CD14-positive monocyte (primary cell): ENCODE data around the gene RNASE13. TPM values are rescaled to one million over a fixed set of nuclear protein-coding genes. Genes with fewer than 3 reads are reported as not detected.

ENCODE experiments used
- DNase-seq, 3 donors: peaks; one replicate each; pipeline ENCODE4 v3.0.0-alpha.2; 2011 to 2022
- H2AFZ ChIP-seq: 2 replicates; pipeline ENCODE4 v1.6.0; 2012; ENCODE audit warnings: mild to moderate bottlenecking, low read depth, low read length, inconsistent platforms; ENCODE audit not compliant: insufficient read depth, poor library complexity, severe bottlenecking
- H3K27ac ChIP-seq, 2 donors: 1 replicate in 1 of 2; 2 replicates in 1 of 2; pipeline ENCODE4 v1.5.1; 2012 to 2013; ENCODE audit warnings: low read length in 2 of 2, control low read depth in 1 of 2, inconsistent platforms in 1 of 2, low read depth in 1 of 2, mild to moderate bottlenecking in 1 of 2
- H3K27me3 ChIP-seq, 2 donors: one replicate each; pipeline versions ENCODE4 v1.6.0 to v1.6.1; 2011 to 2013; ENCODE audit warnings: low read length in 2 of 2; ENCODE audit not compliant: control insufficient read depth in 2 of 2, insufficient read depth in 2 of 2
- H3K36me3 ChIP-seq, 2 donors: replicated peaks in 1 of 2; 1 replicate in 1 of 2; 2 replicates in 1 of 2; pipeline versions ENCODE4 v1.5.1 to v1.6.1; 2012 to 2013; ENCODE audit warnings: low read length in 2 of 2, control low read depth in 1 of 2, inconsistent platforms in 1 of 2, mild to moderate bottlenecking in 1 of 2; ENCODE audit not compliant: insufficient read depth in 2 of 2, control insufficient read depth in 1 of 2
- H3K4me1 ChIP-seq, 2 donors: 1 replicate in 1 of 2; 2 replicates in 1 of 2; pipeline versions ENCODE4 v1.5.1 to v1.6.1; 2012 to 2013; ENCODE audit warnings: low read length in 2 of 2, control low read depth in 1 of 2, inconsistent platforms in 1 of 2, mild to moderate bottlenecking in 1 of 2, moderate library complexity in 1 of 2; ENCODE audit not compliant: insufficient read depth in 2 of 2, control insufficient read depth in 1 of 2
- H3K4me2 ChIP-seq: replicated peaks from 2 replicates; pipeline ENCODE3; 2012; ENCODE audit warnings: low read length, moderate library complexity, mild to moderate bottlenecking; ENCODE audit not compliant: poor library complexity, severe bottlenecking; ENCODE audit errors: extremely low read depth
- H3K4me3 ChIP-seq, 3 experiments: fragments of 200-600 bp in 1 of 3; sonication (generic) in 1 of 3; replicated peaks in 1 of 3; 1 replicate in 2 of 3; 2 replicates in 1 of 3; pipeline ENCODE4 v1.5.1; 2011 to 2013; ENCODE audit warnings: low read length in 3 of 3, mild to moderate bottlenecking in 3 of 3, control low read depth in 2 of 3, low read depth in 2 of 3, inconsistent platforms in 1 of 3, moderate library complexity in 1 of 3
- H3K79me2 ChIP-seq: 2 replicates; pipeline ENCODE4 v1.6.0; 2012; ENCODE audit warnings: mild to moderate bottlenecking, control low read depth, inconsistent platforms, low read length, moderate library complexity; ENCODE audit not compliant: insufficient read depth
- H3K9ac ChIP-seq: 2 replicates; pipeline ENCODE4 v1.6.0; 2017; ENCODE audit warnings: low read length, mild to moderate bottlenecking; ENCODE audit not compliant: insufficient read depth, poor library complexity, severe bottlenecking
- H3K9me3 ChIP-seq, 2 donors: replicated peaks in 1 of 2; 1 replicate in 1 of 2; 2 replicates in 1 of 2; pipeline versions ENCODE4 v1.5.1 to v1.6.1; 2012 to 2013; ENCODE audit warnings: low read length in 2 of 2, control low read depth in 1 of 2; ENCODE audit not compliant: control insufficient read depth in 1 of 2, insufficient read depth in 1 of 2
- H4K20me1 ChIP-seq: 2 replicates; pipeline ENCODE4 v1.6.0; 2012; ENCODE audit warnings: mild to moderate bottlenecking, low read length, control low read depth, moderate library complexity; ENCODE audit not compliant: insufficient read depth
- H3K27ac Mint-ChIP-seq, 7 donors: one replicate each; pipeline ENCODE4 v1.8.0; 2020; ENCODE audit warnings: mild to moderate bottlenecking in 7 of 7, mixed read lengths in 7 of 7, moderate library complexity in 6 of 7, inconsistent platforms in 2 of 7
- H3K27me3 Mint-ChIP-seq, 3 donors: one replicate each; pipeline ENCODE4 v1.8.0; 2021 to 2022; ENCODE audit warnings: low read depth in 3 of 3, mild to moderate bottlenecking in 3 of 3, mixed read lengths in 3 of 3, moderate library complexity in 3 of 3, inconsistent platforms in 1 of 3
- H3K36me3 Mint-ChIP-seq, 2 donors: one replicate each; pipeline ENCODE4 v1.8.0; 2020; ENCODE audit warnings: mixed read lengths in 2 of 2, inconsistent platforms in 1 of 2, mild to moderate bottlenecking in 1 of 2
- H3K4me1 Mint-ChIP-seq: one replicate; pipeline ENCODE4 v1.8.0; 2020; ENCODE audit warnings: mild to moderate bottlenecking, mixed read lengths
- H3K4me3 Mint-ChIP-seq, 2 donors: one replicate each; pipeline ENCODE4 v1.8.0; 2020; ENCODE audit warnings: mild to moderate bottlenecking in 2 of 2, mixed read lengths in 2 of 2, moderate library complexity in 1 of 2
- H3K9me3 Mint-ChIP-seq, 7 donors: one replicate each; pipeline ENCODE4 v1.8.0; 2020 to 2022; ENCODE audit warnings: mixed read lengths in 7 of 7, mild to moderate bottlenecking in 6 of 7, moderate library complexity in 6 of 7, inconsistent platforms in 2 of 7
- CTCF ChIP-seq: fragments of 200-600 bp; IDR thresholded peaks from one replicate; pipeline ENCODE4 v1.8.0; 2022; ENCODE audit warnings: antibody characterized with exemption, mild to moderate bottlenecking
- WGBS: methylation state at CpG from one replicate; pipeline ENCODE4 v1.1.5; 2013; ENCODE audit warnings: missing lambda C conversion rate; ENCODE audit not compliant: insufficient coverage; 5-methylcytosine and 5-hydroxymethylcytosine counted together
- intact Hi-C, 2 donors: fragments of 100-400 bp; cut with micrococcal nuclease; formaldehyde crosslinking; loops; one replicate each; pipeline versions ENCODE4 v1.15.0 to v1.15.1; 2023
- polyA plus RNA-seq, 3 donors: library from polyadenylated mRNA; depleted of rRNA in 1 of 3; unstranded in 2 of 3; stranded (reverse) in 1 of 3; fragments of 300-500 nt in 2 of 3; fragments of >200 nt in 1 of 3; fragmentation: Illumina TruSeq in 2 of 3; gene quantifications; 1 replicate in 2 of 3; 2 replicates in 1 of 3; pipeline ENCODE4 v1.2.3, GENCODE V29; 2012 to 2021

Gene RNASE13
- polyA plus RNA-seq, 3 donors = 0.39 TPM; not detected in 2

DNA sequence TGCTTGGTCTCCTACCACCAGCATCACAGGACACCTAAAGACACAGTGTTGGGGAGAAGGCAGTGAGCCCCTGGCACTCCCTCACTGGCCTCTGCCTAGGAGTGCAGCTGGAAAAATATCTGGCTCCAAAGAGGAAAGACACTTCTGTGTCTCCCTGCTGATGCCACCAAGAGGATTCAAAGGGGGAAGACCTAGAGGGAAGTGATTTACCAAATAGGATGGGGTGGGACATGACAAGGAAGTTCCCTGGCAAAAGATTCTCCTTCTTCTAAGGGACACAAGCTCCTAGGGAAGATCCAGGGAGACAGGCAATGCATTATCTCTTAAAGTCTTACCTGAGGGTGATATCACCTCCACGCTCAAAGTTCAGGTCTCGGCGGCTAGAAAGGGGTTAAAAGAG lies 15.8 kb downstream of the RNASE13 start:
- H3K9me3 Mint-ChIP-seq = no peaks in the 10 kb centered on the region
- H3K27ac Mint-ChIP-seq = peak overlapping the region in 1 of 7 donors; percentile 52
- H3K27me3 Mint-ChIP-seq = peaks cover 14 to 17% (median 14%) of the 10 kb centered on the region in 3 donors
- H3K4me1 Mint-ChIP-seq = peaks cover 74% of the 10 kb centered on the region
- WGBS = no CpG with 5 or more reads among the region's 3 CpGs
- Histone ChIP-seq H3K27ac (no peak overlapping the region), H2AFZ (no peak overlapping the region), H3K4me2 (no peak overlapping the region), H3K4me3 (no peak overlapping the region), H3K36me3 (no peaks in the 10 kb centered on the region), H3K9me3 (peaks cover 0 to under 1% of the 10 kb centered on the region in 2 donors), H3K9ac (no peak overlapping the region), H3K27me3 (peaks cover 0 to 4% of the 10 kb centered on the region in 2 donors), H3K4me1 (peaks cover 67 to 75% of the 10 kb centered on the region in 2 donors), H3K79me2 (no peaks in the 10 kb centered on the region), H4K20me1 (no peaks in the 10 kb centered on the region)
- DNase-seq = no peak
- H3K36me3 Mint-ChIP-seq = peaks cover 0 to 6% of the 10 kb centered on the region in 2 donors
- H3K4me3 Mint-ChIP-seq = no peak overlapping the region
- no peak for TF ChIP-seq CTCF
- intact Hi-C loops = loop anchor here (5.0 to 10.0 kb wide), 3 partner anchors 39 to 89 kb away; partner anchors contain the start of gene RNASE8 (in 1 of the 2)

GRCh38 chr14:21018286-21018685 lies 16.3 kb downstream of the RNASE13 start:
- no peak for TF ChIP-seq CTCF
- peak overlapping the region in 1 of 2 donors; percentile 61 for H3K27ac ChIP-seq
- no peaks in the 10 kb centered on the region for H4K20me1 ChIP-seq
- 91% methylated on average over 5 of the region's 7 CpGs for WGBS
- no peak overlapping the region for H3K9ac ChIP-seq
- Mint-ChIP-seq H3K27me3 (peaks cover 10 to 13% (median 10%) of the 10 kb centered on the region in 3 donors), H3K27ac (peak overlapping the region in 4 of 7 donors; percentile 8 to 67 (median 45)), H3K4me3 (no peak overlapping the region), H3K9me3 (no peaks in the 10 kb centered on the region), H3K4me1 (peaks cover 69% of the 10 kb centered on the region), H3K36me3 (peaks cover 0 to 6% of the 10 kb centered on the region in 2 donors)
- no peak overlapping the region for H2AFZ ChIP-seq
- H3K4me2 ChIP-seq = peak overlapping the region; percentile 14
- no peak for DNase-seq
- no peaks in the 10 kb centered on the region for H3K79me2 ChIP-seq
- H3K9me3 ChIP-seq = no peaks in the 10 kb centered on the region
- intact Hi-C loops = loop anchor here (5.0 to 10.0 kb wide), 3 partner anchors 39 to 89 kb away; partner anchors contain the start of gene RNASE8 (in 1 of the 2)
- no peaks in the 10 kb centered on the region for H3K27me3 ChIP-seq
- H3K4me3 ChIP-seq = no peak overlapping the region
- no peaks in the 10 kb centered on the region for H3K36me3 ChIP-seq
- H3K4me1 ChIP-seq = peaks cover 62 to 70% of the 10 kb centered on the region in 2 donors
